GF-D8 (cell line): ENCODE data around the gene SPEG.

Experiments used
- DNase-seq: peaks from one replicate; lab custom pipeline; 2025; lab: John Stamatoyannopoulos, UW

The SPEG gene

GRCh38 chr2:219425238-219426067 is 9.2 kb upstream of the SPEG start:
- no peak for DNase-seq

- DNase-seq, result no peak
These were observed 8.6 kb upstream of the SPEG start for GRCh38 chr2:219426068-219426443.

- DNase-seq, result no peak
These were observed 8.0 kb upstream of the SPEG start for GRCh38 chr2:219426534-219427136.

GRCh38 chr2:219428469-219428868 is 6.2 kb upstream of the SPEG start:
- no peak for DNase-seq

GRCh38 chr2:219429958-219430606 is 4.6 kb upstream of the SPEG start:
- no peak for DNase-seq

GRCh38 chr2:219430633-219431615 is 3.7 kb upstream of the SPEG start:
- no peak for DNase-seq

- DNase-seq, result no peak
These were observed 776 bp upstream of the SPEG start for GRCh38 chr2:219433666-219434467.

GRCh38 chr2:219434468-219434717 is 250 bp upstream of the SPEG start:
- DNase-seq, result no peak

- DNase-seq, result no peak
These were observed 1.1 kb downstream of the SPEG start for GRCh38 chr2:219435701-219436100.

GRCh38 chr2:219436491-219436890 is 1.8 kb downstream of the SPEG start:
- DNase-seq, result no peak

- no peak for DNase-seq
These were observed 2.5 kb downstream of the SPEG start for GRCh38 chr2:219437141-219437540.

GRCh38 chr2:219437690-219438206 is 3.1 kb downstream of the SPEG start:
- no peak for DNase-seq

- DNase-seq, result no peak
These were observed 3.8 kb downstream of the SPEG start for GRCh38 chr2:219438453-219438852.

- no peak for DNase-seq
These were observed 4.9 kb downstream of the SPEG start for GRCh38 chr2:219439506-219439905.

GRCh38 chr2:219440388-219441256 is 6.0 kb downstream of the SPEG start:
- no peak for DNase-seq

GRCh38 chr2:219441451-219442255 is 7.0 kb downstream of the SPEG start:
- no peak for DNase-seq

- no peak for DNase-seq
These were observed 7.8 kb downstream of the SPEG start for GRCh38 chr2:219442256-219443015.

- DNase-seq, result no peak
These were observed 8.5 kb downstream of the SPEG start for GRCh38 chr2:219443016-219443696.
